Hepatocyte (in vitro differentiated cells): Measurements from ENCODE around the gene PSMA7. TPM values are rescaled to one million over a fixed set of nuclear protein-coding genes. Genes with fewer than 3 reads are reported as not detected.

Experiments
- DNase-seq: peaks from one replicate; pipeline ENCODE4 v3.0.0-alpha.2; 2016; ENCODE audit warnings: low spot score
- H2AFZ ChIP-seq: fragments of 200-600 bp; sonication (generic); 2 replicates; pipeline ENCODE4 v1.6.0; 2016; ENCODE audit warnings: antibody characterized with exemption, mild to moderate bottlenecking
- H3K27ac ChIP-seq: fragments of 200-600 bp; sonication (generic); 2 replicates; pipeline ENCODE4 v1.5.1; 2016; ENCODE audit warnings: mild to moderate bottlenecking
- H3K27me3 ChIP-seq: fragments of 200-600 bp; sonication (generic); 2 replicates; pipeline ENCODE4 v1.6.1; 2016
- H3K36me3 ChIP-seq: fragments of 200-600 bp; sonication (generic); replicated peaks from 2 replicates; pipeline ENCODE4 v1.5.1; 2016; ENCODE audit warnings: low read depth; ENCODE audit not compliant: insufficient read depth
- H3K4me1 ChIP-seq: fragments of 200-600 bp; sonication (generic); 2 replicates; pipeline ENCODE4 v1.5.1; 2016; ENCODE audit warnings: mild to moderate bottlenecking, moderate library complexity; ENCODE audit not compliant: insufficient read depth
- H3K4me2 ChIP-seq: fragments of 200-600 bp; sonication (generic); 2 replicates; pipeline ENCODE4 v1.6.0; 2016
- H3K4me3 ChIP-seq: fragments of 200-600 bp; sonication (generic); 2 replicates; pipeline ENCODE4 v1.5.1; 2016; ENCODE audit warnings: mild to moderate bottlenecking
- H3K79me2 ChIP-seq: fragments of 200-600 bp; sonication (generic); 2 replicates; pipeline ENCODE4 v1.6.0; 2017; ENCODE audit warnings: mild to moderate bottlenecking
- H3K9me2 ChIP-seq: fragments of 200-600 bp; sonication (generic); replicated peaks from 2 replicates; pipeline ENCODE4 v1.6.0; 2017; ENCODE audit warnings: mild to moderate bottlenecking; ENCODE audit not compliant: insufficient read depth
- H3K9me3 ChIP-seq: fragments of 200-600 bp; sonication (generic); 2 replicates; pipeline ENCODE4 v1.5.1; 2016; ENCODE audit warnings: low read depth, mild to moderate bottlenecking
- H4K20me1 ChIP-seq: fragments of 200-600 bp; sonication (generic); 2 replicates; pipeline ENCODE4 v1.6.0; 2016; ENCODE audit warnings: mild to moderate bottlenecking; ENCODE audit not compliant: insufficient read depth, poor library complexity, severe bottlenecking
- EZH2 ChIP-seq: fragments of 200-600 bp; sonication (generic); IDR thresholded peaks from 2 replicates; pipeline ENCODE4 v1.6.1; 2016; ENCODE audit warnings: antibody characterized with exemption, mild to moderate bottlenecking, borderline replicate concordance
- EZH2phosphoT487 ChIP-seq: fragments of 200-600 bp; sonication (generic); IDR thresholded peaks from one replicate; pipeline ENCODE4 v1.6.1; 2018; ENCODE audit warnings: antibody characterized with exemption, mild to moderate bottlenecking, low read depth, moderate library complexity; ENCODE audit not compliant: unreplicated experiment, severe bottlenecking
- WGBS: methylation state at CpG from one replicate; pipeline ENCODE4 v1.1.6; 2016; ENCODE audit warnings: low lambda C conversion rate; ENCODE audit errors: missing lambda C conversion rate; 5-methylcytosine and 5-hydroxymethylcytosine counted together
- polyA plus RNA-seq: library from polyadenylated mRNA; unstranded; fragments of >200 nt; fragmentation: Nextera tagmentation; extraction: Ambion mirVana; gene quantifications from 2 replicates; pipeline ENCODE4 v1.2.1, GENCODE V29; 2016
- total RNA-seq: library from RNA; depleted of rRNA; stranded (reverse); fragments of >200 nt; gene quantifications from 2 replicates; pipeline ENCODE4 v1.2.3, GENCODE V29; 2014
- TF ChIP-seq, protein P1 (sequence below): fragments of 200-600 bp; sonication (generic); IDR thresholded peaks from 2 replicates; pipeline ENCODE4 v1.5.1; 2016; ENCODE audit warnings: antibody characterized with exemption, mild to moderate bottlenecking; ENCODE audit not compliant: poor library complexity

Gene PSMA7
- total and polyA plus RNA-seq, 2 experiments from 2014 or later = 277 to 408 TPM

DNA sequence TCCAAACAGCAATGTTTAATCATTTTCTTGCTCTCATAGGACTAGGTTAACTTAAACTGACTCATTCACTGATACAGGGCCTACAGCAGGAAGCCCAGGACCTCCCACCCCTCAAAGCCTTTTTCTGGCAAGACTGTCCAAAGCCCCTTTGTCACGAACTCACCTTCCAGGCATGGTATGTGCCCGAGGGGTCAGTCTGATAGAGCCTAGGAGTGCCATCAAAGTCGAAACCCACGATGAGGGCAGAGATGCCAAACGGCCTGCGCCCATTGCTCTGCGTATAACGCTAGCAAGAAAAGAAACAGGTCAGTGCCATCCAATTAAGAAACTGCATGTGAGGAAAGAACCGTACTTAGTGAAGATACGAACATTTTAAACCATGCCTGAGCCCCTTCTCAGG lies 4.3 kb downstream of the PSMA7 start:
- 96% methylated on average over 10 of the region's 10 CpGs for WGBS
- Histone ChIP-seq H3K36me3 (peaks cover 4% of the 10 kb centered on the region), H3K4me2 (no peak overlapping the region), H3K4me3 (no peak overlapping the region), H3K27ac (no peak overlapping the region), H2AFZ (no peak overlapping the region), H3K27me3 (no peaks in the 10 kb centered on the region), H3K9me2 (no peaks in the 10 kb centered on the region), H3K79me2 (peaks cover 44% of the 10 kb centered on the region), H3K4me1 (peaks cover 9% of the 10 kb centered on the region), H3K9me3 (no peaks in the 10 kb centered on the region), H4K20me1 (peaks cover 51% of the 10 kb centered on the region)
- DNase-seq = no peak
- TF ChIP-seq, protein P1, sequence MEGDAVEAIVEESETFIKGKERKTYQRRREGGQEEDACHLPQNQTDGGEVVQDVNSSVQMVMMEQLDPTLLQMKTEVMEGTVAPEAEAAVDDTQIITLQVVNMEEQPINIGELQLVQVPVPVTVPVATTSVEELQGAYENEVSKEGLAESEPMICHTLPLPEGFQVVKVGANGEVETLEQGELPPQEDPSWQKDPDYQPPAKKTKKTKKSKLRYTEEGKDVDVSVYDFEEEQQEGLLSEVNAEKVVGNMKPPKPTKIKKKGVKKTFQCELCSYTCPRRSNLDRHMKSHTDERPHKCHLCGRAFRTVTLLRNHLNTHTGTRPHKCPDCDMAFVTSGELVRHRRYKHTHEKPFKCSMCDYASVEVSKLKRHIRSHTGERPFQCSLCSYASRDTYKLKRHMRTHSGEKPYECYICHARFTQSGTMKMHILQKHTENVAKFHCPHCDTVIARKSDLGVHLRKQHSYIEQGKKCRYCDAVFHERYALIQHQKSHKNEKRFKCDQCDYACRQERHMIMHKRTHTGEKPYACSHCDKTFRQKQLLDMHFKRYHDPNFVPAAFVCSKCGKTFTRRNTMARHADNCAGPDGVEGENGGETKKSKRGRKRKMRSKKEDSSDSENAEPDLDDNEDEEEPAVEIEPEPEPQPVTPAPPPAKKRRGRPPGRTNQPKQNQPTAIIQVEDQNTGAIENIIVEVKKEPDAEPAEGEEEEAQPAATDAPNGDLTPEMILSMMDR = no peak
- TF ChIP-seq EZH2 = no peak
- TF ChIP-seq EZH2phosphoT487 = no peak

GRCh38 chr20:62138204-62138543 lies 5.0 kb downstream of the PSMA7 start:
- Histone ChIP-seq H3K4me1 (peaks cover 9% of the 10 kb centered on the region), H3K79me2 (peaks cover 44% of the 10 kb centered on the region)

GRCh38 chr20:62137478-62138203 lies 5.6 kb downstream of the PSMA7 start:
- H3K4me2 ChIP-seq = no peak overlapping the region
- no peak for DNase-seq
- H2AFZ ChIP-seq = no peak overlapping the region
- no peaks in the 10 kb centered on the region for H3K9me3 ChIP-seq
- peaks cover 4% of the 10 kb centered on the region for H3K36me3 ChIP-seq
- peaks cover 42% of the 10 kb centered on the region for H3K79me2 ChIP-seq
- 87% methylated on average over 8 of the region's 8 CpGs for WGBS
- H3K9me2 ChIP-seq = no peaks in the 10 kb centered on the region
- no peak overlapping the region for H3K27ac ChIP-seq
- TF ChIP-seq EZH2phosphoT487 (no peak), EZH2 (no peak)
- TF ChIP-seq, protein P1 = no peak
- H3K4me3 ChIP-seq = no peak overlapping the region
- peaks cover 9% of the 10 kb centered on the region for H3K4me1 ChIP-seq
- H4K20me1 ChIP-seq = peaks cover 51% of the 10 kb centered on the region
- no peaks in the 10 kb centered on the region for H3K27me3 ChIP-seq

More at GRCh38 chr20:62138204-62138543, 5.0 kb downstream of the PSMA7 start:
- Histone ChIP-seq H3K27me3 (no peaks in the 10 kb centered on the region), H3K27ac (no peak overlapping the region), H2AFZ (no peak overlapping the region), H3K9me3 (no peaks in the 10 kb centered on the region), H3K36me3 (peaks cover 4% of the 10 kb centered on the region), H3K4me2 (no peak overlapping the region), H3K9me2 (no peaks in the 10 kb centered on the region), H4K20me1 (peaks cover 51% of the 10 kb centered on the region), H3K4me3 (no peak overlapping the region)
- TF ChIP-seq EZH2phosphoT487 (no peak), EZH2 (no peak)
- TF ChIP-seq, protein P1 = no peak
- no peak for DNase-seq
- 88% methylated on average over 11 of the region's 11 CpGs for WGBS
